Endothelial cell (in vitro differentiated cells): Measurements from ENCODE around the gene NCK2. TPM values are rescaled to one million over a fixed set of nuclear protein-coding genes. Genes with fewer than 3 reads are reported as not detected.

Experiments
- DNase-seq: peaks from one replicate; pipeline ENCODE4 v3.0.0; 2021; ENCODE audit warnings: low spot score
- H3K27ac Mint-ChIP-seq: one replicate; pipeline ENCODE4 v1.8.0; 2021; ENCODE audit warnings: mixed read lengths, inconsistent platforms; ENCODE audit not compliant: unreplicated experiment
- H3K27me3 Mint-ChIP-seq: one replicate; pipeline ENCODE4 v1.8.0; 2021; ENCODE audit warnings: mild to moderate bottlenecking, moderate library complexity, mixed read lengths, inconsistent platforms; ENCODE audit not compliant: unreplicated experiment
- H3K36me3 Mint-ChIP-seq: one replicate; pipeline ENCODE4 v1.8.0; 2021; ENCODE audit warnings: mild to moderate bottlenecking, low read depth, mixed read lengths, inconsistent platforms; ENCODE audit not compliant: unreplicated experiment
- H3K4me1 Mint-ChIP-seq: one replicate; pipeline ENCODE4 v1.8.0; 2021; ENCODE audit warnings: mild to moderate bottlenecking, mixed read lengths, inconsistent platforms; ENCODE audit not compliant: unreplicated experiment
- H3K4me3 Mint-ChIP-seq: one replicate; pipeline ENCODE4 v1.8.0; 2021; ENCODE audit warnings: mild to moderate bottlenecking, mixed read lengths, inconsistent platforms; ENCODE audit not compliant: unreplicated experiment
- H3K9me3 Mint-ChIP-seq: one replicate; pipeline ENCODE4 v1.8.0; 2021; ENCODE audit warnings: mixed read lengths, inconsistent platforms; ENCODE audit not compliant: unreplicated experiment
- CTCF ChIP-seq: fragments of 200-600 bp; sonication (generic); IDR thresholded peaks from one replicate; pipeline ENCODE4 v1.5.0; 2021; ENCODE audit warnings: antibody characterized with exemption; ENCODE audit not compliant: unreplicated experiment
- total RNA-seq: library from RNA; stranded (reverse); fragmentation: NEBNext Ultra II Directional; extraction: Animal tissue kit (Norgen Biotek cat#: 25700); gene quantifications from one replicate; pipeline ENCODE4 v1.2.1, GENCODE V29; 2021; ENCODE audit not compliant: unreplicated experiment

NCK2 gene
- total RNA-seq, 1 donor from 2014 or later = 93.7 TPM

- no peak for DNase-seq
- Mint-ChIP-seq H3K27ac (no peak overlapping the region), H3K4me3 (no peak overlapping the region), H3K36me3 (no peaks in the 10 kb centered on the region), H3K9me3 (no peaks in the 10 kb centered on the region), H3K27me3 (peaks cover 3% of the 10 kb centered on the region), H3K4me1 (no peaks in the 10 kb centered on the region)
- no peak for TF ChIP-seq CTCF
These were observed 182.4 kb downstream of the NCK2 start for GRCh38 chr2:105926960-105927678.

DNA sequence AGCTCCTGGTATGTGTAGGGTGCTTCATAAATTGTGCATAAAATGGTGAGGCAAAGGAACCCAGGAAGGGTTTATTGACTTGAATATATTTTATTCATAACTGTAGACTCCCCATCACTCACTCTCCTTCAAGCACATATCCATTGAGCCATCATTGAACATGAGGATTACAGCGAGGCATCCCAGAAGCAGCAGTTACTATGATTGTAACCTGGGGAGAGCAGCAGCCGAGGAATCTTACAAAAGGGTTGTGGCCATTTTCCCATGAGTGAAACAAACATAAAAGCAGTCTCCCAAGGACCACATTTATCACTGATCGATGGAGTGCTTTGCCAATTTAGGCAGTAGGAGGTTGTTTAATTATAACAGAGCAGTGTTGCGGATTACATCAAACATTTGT lies 183.4 kb downstream of the NCK2 start:
- no peak for DNase-seq
- no peak for TF ChIP-seq CTCF
- Mint-ChIP-seq H3K27ac (no peak overlapping the region), H3K9me3 (peaks cover 4% of the 10 kb centered on the region), H3K4me1 (no peaks in the 10 kb centered on the region), H3K36me3 (no peaks in the 10 kb centered on the region), H3K4me3 (no peak overlapping the region), H3K27me3 (peaks cover 2% of the 10 kb centered on the region)

- TF ChIP-seq CTCF = no peak
- no peak overlapping the region for H3K27ac Mint-ChIP-seq
- no peak for DNase-seq
- no peak overlapping the region for H3K4me3 Mint-ChIP-seq
- H3K4me1 Mint-ChIP-seq = no peaks in the 10 kb centered on the region
- H3K9me3 Mint-ChIP-seq = peaks cover 4% of the 10 kb centered on the region
- peaks cover 1% of the 10 kb centered on the region for H3K36me3 Mint-ChIP-seq
- H3K27me3 Mint-ChIP-seq = peaks cover 2% of the 10 kb centered on the region
These were observed 183.9 kb downstream of the NCK2 start for GRCh38 chr2:105928563-105928962.

GRCh38 chr2:105929516-105929915 lies 184.8 kb downstream of the NCK2 start:
- DNase-seq = no peak
- H3K4me1 Mint-ChIP-seq = no peaks in the 10 kb centered on the region
- peaks cover 7% of the 10 kb centered on the region for H3K36me3 Mint-ChIP-seq

More at GRCh38 chr2:105929516-105929915, 184.8 kb downstream of the NCK2 start:
- no peak overlapping the region for H3K27ac Mint-ChIP-seq
- no peak overlapping the region for H3K4me3 Mint-ChIP-seq
- H3K27me3 Mint-ChIP-seq = peaks cover 2% of the 10 kb centered on the region
- H3K9me3 Mint-ChIP-seq = peaks cover 4% of the 10 kb centered on the region
- TF ChIP-seq CTCF = no peak
